ENCODE data around the gene NMT1.
A peak's percentile ranks its signal among the peaks of the same experiment; 100 is the strongest.

The NMT1 gene

DNA sequence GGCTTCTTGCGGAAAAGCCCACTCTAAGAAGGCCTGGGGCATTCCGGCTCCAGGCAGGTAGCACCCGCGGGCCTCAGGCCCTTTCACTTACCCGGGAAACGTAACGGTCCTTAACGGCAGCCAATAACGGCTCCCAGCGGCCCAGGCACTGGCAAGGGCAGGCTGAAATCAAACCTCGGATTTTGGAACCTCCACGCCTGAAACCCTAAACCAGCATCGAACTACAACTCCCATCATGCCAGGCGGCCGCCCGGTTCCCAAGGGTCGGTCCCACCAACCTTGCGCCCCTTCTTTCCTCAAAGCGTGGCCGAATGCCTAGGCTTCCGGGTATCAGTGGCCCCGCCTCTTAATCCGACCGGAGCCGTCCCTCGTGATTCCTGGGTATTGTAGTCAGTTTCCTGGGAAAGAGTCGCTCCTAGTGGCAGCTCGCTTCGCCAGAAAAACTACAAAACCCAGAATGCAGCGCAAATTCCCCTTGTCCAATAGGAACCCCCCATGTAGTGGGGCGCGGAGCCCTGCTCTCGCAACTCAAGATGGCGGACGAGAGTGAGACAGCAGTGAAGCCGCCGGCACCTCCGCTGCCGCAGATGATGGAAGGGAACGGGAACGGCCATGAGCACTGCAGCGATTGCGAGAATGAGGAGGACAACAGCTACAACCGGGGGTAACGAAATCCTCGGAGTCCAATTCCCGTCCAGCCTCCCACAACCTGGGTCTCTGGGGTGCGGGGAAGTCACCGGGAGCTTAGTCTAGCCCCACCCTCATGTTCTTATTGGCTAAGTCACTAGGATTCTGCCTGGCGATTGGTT, at the start of gene NMT1:
Gene NMT1, plus strand, starts transcription at position 521 of the 809 bp plus-strand sequence. Its CDS starts 13 bp downstream, at position 534.
- peak; percentile 90 for DNase-seq

- no peak for DNase-seq
These were observed 49.4 kb upstream of the NMT1 start for GRCh38 chr17:45011767-45012166.

DNA sequence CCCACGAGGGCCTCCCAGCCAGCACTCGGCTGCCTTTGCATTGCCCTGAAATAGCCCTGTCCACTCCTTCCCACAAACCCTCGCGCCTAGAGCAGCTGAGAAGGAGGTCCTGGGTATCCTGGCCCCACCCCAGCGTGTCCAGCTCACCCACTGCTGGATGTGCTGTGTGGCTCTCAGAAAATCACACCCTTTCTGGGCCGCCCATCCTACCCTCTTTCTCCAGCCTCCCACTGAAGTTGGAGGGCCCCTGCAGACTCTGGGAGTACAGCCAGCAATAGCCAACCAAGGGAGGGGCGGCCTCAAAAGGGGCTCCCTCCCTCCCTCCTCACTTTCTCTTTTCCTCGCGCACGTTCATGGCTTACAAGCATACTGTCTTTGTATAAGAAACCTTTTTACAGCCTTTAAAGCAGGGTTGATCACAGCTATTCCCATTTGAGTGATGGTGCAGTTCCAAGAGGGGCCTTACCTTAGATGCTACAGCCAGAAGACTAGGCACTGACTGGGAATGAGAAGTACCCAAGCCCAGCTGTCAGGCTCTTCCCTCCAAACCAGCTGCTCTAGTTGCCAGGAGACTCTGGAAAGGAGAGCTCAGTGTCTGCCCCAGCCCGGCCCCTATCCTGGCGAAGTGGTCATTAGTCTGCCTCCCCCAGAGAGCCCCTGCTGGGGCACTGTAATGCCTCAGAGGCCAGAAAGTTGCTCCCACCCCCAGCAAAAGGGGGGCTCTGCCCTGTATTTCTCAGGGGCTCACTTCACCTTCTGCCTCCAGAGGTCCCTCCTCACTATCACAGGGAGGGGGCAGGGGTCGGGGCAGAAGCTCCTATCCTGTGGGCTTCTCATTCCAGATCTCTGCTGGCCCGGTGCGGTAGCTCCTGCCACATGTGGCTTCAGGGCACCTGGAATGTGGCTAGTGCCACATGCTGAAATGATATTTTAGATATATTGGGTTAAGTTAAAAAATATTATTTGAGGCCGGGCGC, 47.8 kb upstream of the NMT1 start:
- DNase-seq: no peak

GRCh38 chr17:45016237-45016636, 44.9 kb upstream of the NMT1 start:
- DNase-seq: no peak

- DNase-seq: no peak
These were observed 44.3 kb upstream of the NMT1 start for GRCh38 chr17:45016823-45017222.

GRCh38 chr17:45018514-45018847, 42.6 kb upstream of the NMT1 start:
- no peak for DNase-seq

DNA sequence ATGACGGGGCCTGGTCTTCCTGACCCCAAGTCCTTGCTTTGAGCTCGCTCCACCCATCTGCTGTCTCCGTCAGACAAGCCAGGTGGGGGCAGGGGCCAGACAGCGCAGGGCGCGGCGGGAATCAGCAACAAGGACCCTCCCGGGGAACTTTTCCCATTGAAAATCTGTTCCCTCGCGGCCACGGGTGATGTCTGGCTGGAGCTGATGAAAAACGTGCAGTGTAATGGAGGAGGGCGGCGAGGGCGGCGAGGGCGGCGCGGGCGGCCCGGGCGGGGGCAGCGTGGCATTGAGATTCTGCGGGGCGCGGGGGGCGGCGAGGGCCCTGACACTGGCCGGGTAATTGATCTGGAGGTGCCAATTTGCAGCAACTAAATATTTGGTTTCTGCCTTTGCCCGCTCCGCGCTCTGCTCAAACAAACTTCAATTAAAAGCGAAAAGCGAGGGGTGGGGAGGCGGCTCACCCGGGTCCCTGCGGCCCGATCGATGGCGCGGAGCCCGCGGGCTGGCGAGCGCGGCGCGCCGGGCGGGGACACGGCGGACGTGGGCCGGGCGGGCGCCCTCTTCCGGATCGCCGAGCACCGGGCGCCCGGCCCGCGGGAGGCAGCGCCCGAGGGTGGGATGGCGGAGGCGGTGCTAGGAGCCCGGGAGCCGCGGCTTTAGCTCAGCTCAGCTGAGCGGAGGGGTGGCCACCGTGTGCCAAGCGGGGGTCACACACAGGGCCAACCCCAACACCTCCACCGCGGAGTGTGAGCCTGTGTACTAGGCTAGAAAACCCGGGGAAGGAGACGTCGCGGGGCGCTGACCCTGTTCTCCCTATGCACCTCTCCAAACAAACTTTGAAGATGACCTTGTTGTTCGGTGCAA, 42.0 kb upstream of the NMT1 start:
- peak; percentile 36 for DNase-seq

DNA sequence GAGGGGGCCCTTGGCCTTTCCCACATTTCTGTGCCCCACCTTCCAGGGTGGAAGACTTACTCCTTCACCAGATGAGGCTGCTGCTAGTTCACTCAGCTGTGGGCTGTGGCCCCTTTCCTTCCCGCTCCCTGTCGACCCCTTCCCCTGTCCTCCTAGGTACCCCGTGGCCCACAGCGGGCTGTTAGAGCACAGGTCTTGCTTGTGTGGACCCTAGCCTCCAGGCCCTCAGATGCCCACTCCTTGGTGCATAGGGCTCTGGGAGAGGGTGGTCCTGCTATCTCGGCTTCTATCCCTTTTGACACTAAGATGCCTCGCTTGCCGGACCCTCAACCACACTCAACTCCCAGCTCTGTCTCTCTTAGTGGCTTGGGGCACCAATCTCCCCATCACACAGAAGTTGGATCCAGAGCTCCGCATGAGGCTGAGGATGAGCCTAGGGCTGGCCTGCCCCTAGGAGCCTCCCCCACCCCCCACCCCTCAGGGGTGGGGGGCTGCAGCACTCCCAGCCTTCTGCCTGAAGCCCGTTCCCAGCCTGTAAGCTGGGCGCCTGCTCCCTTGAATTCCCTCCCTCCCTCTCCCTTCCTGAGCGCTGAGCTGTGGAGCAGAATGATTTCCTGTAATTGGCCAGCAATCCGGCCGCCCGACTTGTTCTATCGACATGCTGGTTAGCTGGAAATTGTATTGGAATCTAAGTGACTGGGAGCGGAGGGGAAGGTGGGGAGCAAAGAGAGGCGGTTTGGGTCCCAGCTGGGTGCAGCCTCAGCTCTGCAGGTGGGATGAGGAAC, 40.6 kb upstream of the NMT1 start:
- no peak for DNase-seq

DNA sequence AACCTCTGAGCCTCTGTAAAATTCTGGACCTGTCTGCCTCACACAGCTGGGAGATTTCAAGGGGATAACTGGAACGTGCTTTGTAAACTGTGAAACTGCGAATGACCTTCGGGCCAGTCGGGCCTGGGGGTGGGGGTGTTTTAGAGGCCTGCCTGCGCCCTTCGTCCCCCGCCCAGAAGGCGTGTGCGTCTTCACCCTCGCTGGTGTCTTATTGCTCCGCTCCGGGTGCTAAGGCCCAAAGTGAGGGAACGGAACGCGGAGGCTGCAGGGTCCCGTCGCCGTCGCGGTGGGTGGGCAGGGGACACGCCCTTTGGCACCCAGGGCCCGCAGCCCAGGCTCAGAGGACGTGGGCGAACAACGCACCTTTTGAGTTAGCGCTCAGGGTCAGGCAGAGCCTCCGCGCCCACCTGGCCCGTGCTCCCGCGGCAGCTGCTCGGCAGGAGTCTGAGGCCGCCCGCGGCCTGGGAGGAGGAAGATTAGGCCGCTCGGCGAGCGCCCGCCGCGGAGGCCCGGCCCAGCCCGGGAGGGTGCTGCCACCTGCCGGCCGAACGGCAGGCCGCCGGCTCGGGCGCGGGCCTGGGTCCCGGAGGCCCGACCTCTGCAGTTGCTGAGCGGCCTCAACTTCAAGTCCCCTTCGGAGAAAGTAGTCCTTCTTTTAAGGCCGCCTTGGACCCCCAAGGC, 39.4 kb upstream of the NMT1 start:
- DNase-seq: peak; percentile 70

- DNase-seq: no peak
These were observed 38.8 kb upstream of the NMT1 start for GRCh38 chr17:45022288-45022648.

DNA sequence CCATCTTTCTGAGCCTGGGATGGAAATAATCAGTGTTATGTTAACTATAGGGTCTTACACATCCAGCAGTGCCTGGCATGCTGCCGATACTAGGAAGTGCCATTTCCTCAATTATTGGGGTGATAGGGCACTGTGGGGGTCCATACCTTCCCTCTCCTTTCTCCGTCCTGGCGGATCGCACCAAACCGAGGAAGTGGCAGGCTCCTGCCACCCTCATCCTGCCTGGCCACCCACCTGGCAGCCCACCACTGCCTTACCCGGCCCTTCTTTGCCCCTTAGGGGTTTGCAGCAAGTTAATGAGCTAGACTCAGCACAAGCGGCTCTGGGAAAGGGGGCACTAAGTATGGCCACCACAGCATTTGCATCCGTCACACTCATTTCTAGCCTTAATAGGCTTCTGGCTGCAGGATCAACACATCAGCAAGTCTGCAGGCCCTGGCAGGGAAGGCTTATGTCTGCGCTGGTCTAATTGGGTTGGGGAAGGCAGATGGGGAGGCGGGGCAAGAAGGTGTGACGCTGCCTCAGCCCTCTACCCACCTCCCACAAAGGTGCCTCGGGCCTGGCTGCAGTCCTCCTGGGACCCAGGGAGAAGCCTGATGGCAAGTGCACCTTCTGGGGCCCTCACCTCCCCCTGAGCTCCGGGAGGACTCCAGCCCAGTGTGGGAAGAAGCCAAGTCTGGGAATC, 38.3 kb upstream of the NMT1 start:
- DNase-seq: no peak

DNA sequence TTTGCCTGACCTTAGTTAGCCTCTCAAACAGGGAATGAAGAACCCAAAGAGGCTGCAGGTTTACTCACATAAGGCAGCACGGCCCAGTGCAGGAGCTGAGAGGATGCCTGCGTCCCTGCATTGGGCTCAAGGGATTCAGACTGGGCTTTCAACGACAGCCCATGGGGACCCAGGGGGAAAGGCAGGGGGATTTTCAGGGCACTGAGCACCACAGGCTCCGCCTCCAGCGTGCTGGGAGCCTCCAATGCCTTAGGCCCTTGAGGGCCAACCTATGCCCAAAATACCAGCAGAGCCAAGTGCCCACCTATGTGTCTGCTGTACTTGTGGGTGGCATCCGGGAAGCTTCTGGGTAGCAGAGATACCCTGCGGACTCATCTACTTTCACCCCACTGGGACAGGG, 32.0 kb upstream of the NMT1 start:
- DNase-seq: no peak

GRCh38 chr17:45029758-45030423, 31.2 kb upstream of the NMT1 start:
- DNase-seq: no peak

DNA sequence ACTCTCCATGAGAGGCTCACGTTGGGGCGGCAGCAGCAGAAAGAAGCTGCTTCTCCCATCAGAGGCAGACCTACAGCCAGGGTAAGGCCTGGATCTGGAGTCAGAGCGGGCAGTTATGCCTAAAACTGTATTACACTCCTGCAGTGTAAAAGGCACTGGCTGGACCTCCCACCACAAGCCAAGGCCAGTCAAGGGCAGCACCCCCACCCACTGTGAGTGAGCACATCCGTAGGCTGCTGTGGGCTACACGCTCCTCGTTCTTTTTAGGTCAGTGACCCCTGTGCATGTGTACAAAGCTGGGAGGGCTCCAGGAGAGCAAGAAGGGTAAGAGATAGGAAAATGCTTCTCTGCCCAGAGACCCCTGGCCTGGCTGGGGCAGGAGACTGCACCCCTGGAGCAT, 30.4 kb upstream of the NMT1 start:
- DNase-seq: no peak

GRCh38 chr17:45031231-45032173, 29.6 kb upstream of the NMT1 start:
- no peak for DNase-seq

- no peak for DNase-seq
These were observed 29.0 kb upstream of the NMT1 start for GRCh38 chr17:45032174-45032541.

- no peak for DNase-seq
These were observed 26.5 kb upstream of the NMT1 start for GRCh38 chr17:45034599-45034998.

GRCh38 chr17:45035848-45036247, 25.3 kb upstream of the NMT1 start:
- no peak for DNase-seq

DNA sequence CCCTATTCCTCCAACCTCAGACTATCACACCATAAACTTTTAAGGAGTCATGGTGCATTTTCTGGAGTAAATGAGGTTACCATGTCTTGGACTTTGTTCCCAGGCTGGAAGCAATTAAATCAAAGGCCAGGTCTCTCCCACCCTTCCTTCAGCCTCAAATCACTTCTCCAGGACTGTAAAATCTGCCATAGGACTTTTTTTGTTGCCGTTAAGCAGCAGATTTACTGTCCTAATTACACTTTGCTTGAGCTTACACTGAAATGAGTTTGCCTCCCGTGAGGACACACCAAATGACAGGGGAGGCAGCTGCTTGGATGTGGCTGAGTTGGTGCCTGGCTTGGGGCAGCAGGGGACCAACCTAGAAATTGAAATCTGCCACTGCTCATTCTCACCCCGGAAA, 24.4 kb upstream of the NMT1 start:
- DNase-seq: no peak

Measured in stimulated activated CD4-positive, alpha-beta T cell treated with anti-CD3 and anti-CD28 coated beads, Interleukin-12 subunit alpha, Interleukin-12 subunit beta, amount 100 ng/mL, for 4 hours (primary cell).